ENCODE measurements around the gene MVB12B. TPM values are rescaled to one million over a fixed set of nuclear protein-coding genes. Genes with fewer than 3 reads are reported as not detected.

MVB12B gene
- total RNA-seq, 4 donors from 2014 or later, result 7.9 to 28.9 (median 14.4) TPM

DNA sequence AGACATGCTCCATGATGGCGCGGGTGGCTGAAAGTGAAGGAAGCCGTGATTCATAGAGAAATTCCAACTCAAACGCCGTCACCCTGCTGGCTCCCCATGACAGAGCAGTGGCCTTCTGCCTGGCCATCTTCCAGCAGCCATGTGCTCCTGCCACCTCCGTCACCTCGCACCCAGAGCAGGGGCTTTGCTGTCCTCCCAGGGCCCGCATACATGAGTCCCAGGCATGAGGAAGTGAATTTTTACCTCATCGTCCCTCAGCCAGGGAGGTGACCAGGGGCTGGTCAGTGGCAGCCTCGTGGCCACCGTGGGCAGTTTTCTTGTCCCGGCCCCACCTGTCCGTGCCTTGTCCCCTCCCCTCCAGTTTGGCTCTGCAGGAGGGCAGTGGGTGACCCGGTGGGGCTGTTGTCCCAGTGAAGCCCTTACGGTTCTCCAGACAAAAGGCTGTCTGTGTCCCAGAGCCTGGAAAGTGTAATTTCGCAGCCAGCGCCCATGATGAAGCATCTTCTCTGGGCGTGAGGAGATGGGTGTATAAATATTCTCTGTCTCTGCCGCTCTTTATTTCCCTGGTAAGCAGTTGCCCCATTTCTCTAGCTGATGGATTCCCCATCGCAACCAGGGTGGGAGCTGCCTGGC is 163.1 kb downstream of the MVB12B start:
- no peaks in the 10 kb centered on the region for H3K4me1 ChIP-seq
- DNase-seq, result no peak
- TF ChIP-seq POLR2A (IDR thresholded peaks at IDR 0.05), result no peak
- TF ChIP-seq, protein P1, sequence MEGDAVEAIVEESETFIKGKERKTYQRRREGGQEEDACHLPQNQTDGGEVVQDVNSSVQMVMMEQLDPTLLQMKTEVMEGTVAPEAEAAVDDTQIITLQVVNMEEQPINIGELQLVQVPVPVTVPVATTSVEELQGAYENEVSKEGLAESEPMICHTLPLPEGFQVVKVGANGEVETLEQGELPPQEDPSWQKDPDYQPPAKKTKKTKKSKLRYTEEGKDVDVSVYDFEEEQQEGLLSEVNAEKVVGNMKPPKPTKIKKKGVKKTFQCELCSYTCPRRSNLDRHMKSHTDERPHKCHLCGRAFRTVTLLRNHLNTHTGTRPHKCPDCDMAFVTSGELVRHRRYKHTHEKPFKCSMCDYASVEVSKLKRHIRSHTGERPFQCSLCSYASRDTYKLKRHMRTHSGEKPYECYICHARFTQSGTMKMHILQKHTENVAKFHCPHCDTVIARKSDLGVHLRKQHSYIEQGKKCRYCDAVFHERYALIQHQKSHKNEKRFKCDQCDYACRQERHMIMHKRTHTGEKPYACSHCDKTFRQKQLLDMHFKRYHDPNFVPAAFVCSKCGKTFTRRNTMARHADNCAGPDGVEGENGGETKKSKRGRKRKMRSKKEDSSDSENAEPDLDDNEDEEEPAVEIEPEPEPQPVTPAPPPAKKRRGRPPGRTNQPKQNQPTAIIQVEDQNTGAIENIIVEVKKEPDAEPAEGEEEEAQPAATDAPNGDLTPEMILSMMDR (IDR thresholded peaks at IDR 0.05), result no peak
- no peak overlapping the region for H3K27ac ChIP-seq
- no peaks in the 10 kb centered on the region for H3K9me3 ChIP-seq
- no peaks in the 10 kb centered on the region for H3K27me3 ChIP-seq
- H3K36me3 ChIP-seq, result no peaks in the 10 kb centered on the region
- no peak overlapping the region for H3K4me3 ChIP-seq

- H3K4me1 ChIP-seq, result no peaks in the 10 kb centered on the region
- H3K27ac ChIP-seq, result no peak overlapping the region
- DNase-seq, result no peak
- H3K36me3 ChIP-seq, result no peaks in the 10 kb centered on the region
- H3K9me3 ChIP-seq, result no peaks in the 10 kb centered on the region
- no peak for TF ChIP-seq POLR2A (IDR thresholded peaks at IDR 0.05)
- TF ChIP-seq, protein P1 (IDR thresholded peaks at IDR 0.05), result no peak
- no peaks in the 10 kb centered on the region for H3K27me3 ChIP-seq
- H3K4me3 ChIP-seq, result no peak overlapping the region
Observed at GRCh38 chr9:126490214-126490631, 163.6 kb downstream of the MVB12B start.

DNA sequence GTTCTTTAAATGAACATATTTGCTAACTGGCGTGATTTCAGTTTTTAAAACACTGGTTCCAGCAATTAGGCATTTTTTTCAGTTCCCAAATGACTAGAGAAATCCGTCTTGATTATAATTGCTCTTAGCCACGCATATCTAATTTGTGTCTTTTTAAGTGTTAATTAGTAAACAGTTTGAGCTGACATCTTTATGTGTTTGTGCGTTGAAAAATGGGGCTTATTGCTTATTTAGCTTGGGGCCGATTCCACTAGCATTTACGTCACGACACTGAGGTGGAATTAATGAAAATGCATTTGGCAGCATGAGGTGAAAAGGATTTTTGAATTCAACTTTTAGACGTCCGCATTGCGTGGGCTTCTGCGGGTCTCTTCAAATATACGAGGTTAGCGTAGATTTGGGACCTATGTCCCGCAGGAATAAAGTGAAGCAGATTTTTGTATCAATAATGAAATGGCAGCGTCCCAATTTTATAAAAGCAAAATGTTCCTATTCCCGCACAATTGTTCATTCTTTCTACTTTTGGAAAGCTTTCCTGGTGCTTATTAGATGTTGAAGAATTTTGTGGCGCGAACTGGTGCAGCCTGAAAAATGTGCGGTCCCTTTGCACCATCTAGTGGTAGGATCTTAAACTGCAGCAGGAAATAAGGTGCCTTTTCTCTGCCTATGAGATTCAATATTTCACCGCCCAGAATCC is 164.4 kb downstream of the MVB12B start:
- TF ChIP-seq POLR2A (IDR thresholded peaks at IDR 0.05), result no peak
- TF ChIP-seq, protein P1 (IDR thresholded peaks at IDR 0.05), result peak; percentile 85 to 99 (median 96)
- Histone ChIP-seq H3K27ac (no peak overlapping the region), H3K9me3 (no peaks in the 10 kb centered on the region), H3K36me3 (no peaks in the 10 kb centered on the region), H3K27me3 (no peaks in the 10 kb centered on the region), H3K4me3 (no peak overlapping the region), H3K4me1 (no peaks in the 10 kb centered on the region)
- peak in 2 of 3 donors; percentile 32 to 87 for DNase-seq

GRCh38 chr9:126491568-126491879 is 164.9 kb downstream of the MVB12B start:
- no peak for DNase-seq
- Histone ChIP-seq H3K36me3 (no peaks in the 10 kb centered on the region), H3K4me3 (no peak overlapping the region), H3K27ac (no peak overlapping the region), H3K9me3 (no peaks in the 10 kb centered on the region), H3K4me1 (no peaks in the 10 kb centered on the region), H3K27me3 (no peaks in the 10 kb centered on the region)
- TF ChIP-seq, protein P1 (IDR thresholded peaks at IDR 0.05), result no peak
- TF ChIP-seq POLR2A (IDR thresholded peaks at IDR 0.05), result no peak

DNA sequence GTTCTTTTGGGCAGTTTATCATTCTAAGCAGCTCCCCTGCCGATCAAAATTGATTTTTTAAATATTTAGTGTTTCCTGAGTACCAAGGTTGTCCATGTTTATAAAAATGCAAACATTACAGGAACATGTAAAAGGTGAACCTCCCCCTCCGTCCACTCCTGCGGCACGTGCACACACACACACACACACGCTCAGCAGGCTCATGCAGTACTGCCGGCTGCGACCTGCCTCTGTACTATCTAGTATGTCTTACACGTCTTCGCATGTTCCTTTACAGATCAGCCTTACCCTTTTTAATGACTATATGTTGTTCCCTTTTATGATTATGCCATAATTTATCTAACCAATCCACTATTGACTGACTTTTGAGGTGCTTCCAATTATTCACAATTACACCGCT is 165.3 kb downstream of the MVB12B start:
- Histone ChIP-seq H3K4me3 (no peak overlapping the region), H3K36me3 (no peaks in the 10 kb centered on the region), H3K9me3 (no peaks in the 10 kb centered on the region), H3K27ac (no peak overlapping the region), H3K27me3 (no peaks in the 10 kb centered on the region), H3K4me1 (no peaks in the 10 kb centered on the region)
- no peak for TF ChIP-seq POLR2A (IDR thresholded peaks at IDR 0.05)
- TF ChIP-seq, protein P1 (IDR thresholded peaks at IDR 0.05), result no peak
- DNase-seq, result peak in 1 of 3 donors; percentile 18

Data from Peyer's patch (tissue), 4 donors.